Activated CD4-positive, alpha-beta T cell treated with anti-CD3 and anti-CD28 coated beads, Interleukin-2, amount 10 ng/mL, durations not matched to agents 7 days and 5 days (primary cell): ENCODE results near the gene SNX12. TPM values are rescaled to one million over a fixed set of nuclear protein-coding genes. Genes with fewer than 3 reads are reported as not detected.

Experiments used
- CTCF ChIA-PET: fragments of 350-600 bp; sonication (Branson Sonifier 250); formaldehyde crosslinking; loops from one replicate; lab custom pipeline; 2021; ENCODE audit warnings: antibody characterized with exemption; lab: Charles Lee
- POLR2A ChIA-PET: fragments of 350-600 bp; sonication (Branson Sonifier 250); formaldehyde crosslinking; loops from one replicate; lab custom pipeline; 2021; ENCODE audit warnings: antibody characterized with exemption; lab: Charles Lee
- DNase-seq: peaks from one replicate; pipeline ENCODE4 v3.0.0-alpha.2; 2020
- H3K27ac Mint-ChIP-seq: one replicate; pipeline ENCODE4 v1.8.0; 2021; ENCODE audit warnings: mild to moderate bottlenecking, moderate library complexity, mixed read lengths
- H3K27me3 Mint-ChIP-seq: one replicate; pipeline ENCODE4 v1.8.0; 2021; ENCODE audit warnings: mixed read lengths
- H3K36me3 Mint-ChIP-seq: one replicate; pipeline ENCODE4 v1.8.0; 2021; ENCODE audit warnings: low read depth, mixed read lengths
- H3K4me1 Mint-ChIP-seq: one replicate; pipeline ENCODE4 v1.8.0; 2021; ENCODE audit warnings: mixed read lengths
- H3K4me3 Mint-ChIP-seq: one replicate; pipeline ENCODE4 v1.8.0; 2021; ENCODE audit warnings: mild to moderate bottlenecking, moderate library complexity, mixed read lengths
- H3K9me3 Mint-ChIP-seq: one replicate; pipeline ENCODE4 v1.8.0; 2021; ENCODE audit warnings: mixed read lengths
- total RNA-seq, 2 experiments: library from RNA; stranded (reverse); gene quantifications; one replicate each; pipeline ENCODE4 v1.2.3, GENCODE V29; 2021

SNX12 gene
- total RNA-seq = 10 to 100 TPM; 41.8 to 49.0 TPM

GRCh38 chrX:71068044-71068918, at the start of gene SNX12:
Gene SNX12, minus strand, starts transcription at chrX:71068334. Its CDS starts 28 bp downstream, at chrX:71068306.
- Mint-ChIP-seq H3K36me3 (peaks cover 10% of the 10 kb centered on the region), H3K4me3 (peak within 1 kb of the TSS; percentile 88), H3K4me1 (peaks cover 22% of the 10 kb centered on the region), H3K27ac (peak within 1 kb of the TSS; percentile 97), H3K27me3 (peaks cover 11% of the 10 kb centered on the region), H3K9me3 (no peaks in the 10 kb centered on the region)
- POLR2A ChIA-PET = no interaction called here
- CTCF ChIA-PET = interaction anchor here (0.6 kb wide), 1 partner anchor 11 kb away, joined by 3 read pairs; no protein-coding TSS in a partner anchor
- peak; percentile 91 for DNase-seq

DNA sequence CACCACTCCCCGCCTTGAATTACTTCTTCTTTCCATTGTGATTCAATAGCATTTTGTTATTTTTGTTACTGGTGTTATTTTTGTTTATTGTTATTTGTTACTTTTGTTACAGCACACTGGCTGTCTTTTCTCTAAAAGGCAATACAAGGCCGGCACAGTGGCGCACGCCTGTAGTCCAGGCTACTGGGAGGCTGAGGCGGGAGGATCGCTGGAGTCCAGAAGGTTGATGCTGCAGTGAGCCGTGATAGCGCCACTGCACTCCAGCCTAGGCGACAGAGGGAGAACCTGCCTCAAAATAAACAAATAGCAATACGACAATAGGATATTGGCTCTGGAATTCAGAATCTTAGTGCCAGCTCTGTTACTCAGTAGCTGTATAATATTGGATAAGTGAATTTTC, 49.2 kb upstream of the SNX12 start:
- Mint-ChIP-seq H3K27ac (peak overlapping the region; percentile 19), H3K9me3 (no peaks in the 10 kb centered on the region), H3K36me3 (peaks cover 11% of the 10 kb centered on the region), H3K27me3 (no peaks in the 10 kb centered on the region), H3K4me3 (no peak overlapping the region), H3K4me1 (peaks cover 36% of the 10 kb centered on the region)
- no peak for DNase-seq
- POLR2A ChIA-PET = interaction anchor here (1.0 kb wide), 1 partner anchor 16 kb away, joined by 3 read pairs; no protein-coding TSS in a partner anchor
- CTCF ChIA-PET = interaction anchor here (0.6 to 2.6 kb wide), 5 partner anchors 10 to 166 kb away, joined by 3 to 15 read pairs (median 5); partner anchors contain the start of genes FOXO4 and NONO

- peaks cover 35% of the 10 kb centered on the region for H3K4me1 Mint-ChIP-seq
- peak; percentile 33 for DNase-seq
- no peaks in the 10 kb centered on the region for H3K9me3 Mint-ChIP-seq
- H3K27me3 Mint-ChIP-seq = no peaks in the 10 kb centered on the region
- POLR2A ChIA-PET = interaction anchor here (0.6 to 1.5 kb wide), 2 partner anchors 10 to 70 kb away, joined by 3 to 6 read pairs; no protein-coding TSS in a partner anchor
- CTCF ChIA-PET = interaction anchor here (1.2 to 1.7 kb wide), 5 partner anchors 9 to 20 kb away, joined by 3 to 9 read pairs (median 5); no protein-coding TSS in a partner anchor
- peak overlapping the region; percentile 98 for H3K4me3 Mint-ChIP-seq
- H3K27ac Mint-ChIP-seq = peak overlapping the region; percentile 99
- peaks cover 44% of the 10 kb centered on the region for H3K36me3 Mint-ChIP-seq
Observed at GRCh38 chrX:71111921-71112431, 43.8 kb upstream of the SNX12 start.

DNA sequence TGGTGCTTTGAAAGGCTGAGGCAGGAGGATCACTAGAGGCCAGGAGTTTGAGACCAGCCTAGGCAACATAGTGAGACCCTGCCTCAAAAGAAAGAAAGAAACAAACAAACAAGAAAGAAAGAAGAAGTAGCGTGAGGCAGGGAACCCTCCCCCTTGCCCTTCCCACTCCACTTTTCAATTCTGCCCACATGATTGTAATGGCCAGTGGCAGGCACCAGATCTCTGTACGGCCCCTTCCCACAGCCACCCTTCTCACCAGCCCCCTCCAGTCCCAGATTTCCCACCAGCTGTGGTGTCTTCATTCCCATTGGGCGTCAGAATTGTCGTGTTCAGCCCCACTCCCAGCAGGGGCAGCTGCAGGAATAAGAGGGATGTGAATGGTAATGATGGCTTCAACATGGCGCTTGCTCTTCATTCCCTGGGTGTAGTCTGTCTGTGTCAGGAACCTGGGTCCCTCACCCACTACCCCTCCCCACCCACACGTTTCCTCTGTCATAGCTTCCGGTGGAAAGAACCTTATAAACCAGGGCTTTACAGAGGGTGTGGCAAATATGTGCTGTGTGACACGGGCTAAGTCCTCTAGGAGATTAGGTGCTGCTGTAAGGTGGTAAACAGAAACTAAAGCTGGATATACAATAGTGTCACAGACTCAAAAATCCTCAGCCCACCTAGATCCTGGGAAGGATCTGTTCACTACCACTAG, 43.2 kb upstream of the SNX12 start, which contains the start of gene IL2RG:
Gene IL2RG, minus strand, starts transcription at position 437 of the 703 bp plus-strand sequence. Its CDS starts 38 bp downstream, at position 399.
- Mint-ChIP-seq H3K27me3 (no peaks in the 10 kb centered on the region), H3K4me1 (peaks cover 39% of the 10 kb centered on the region), H3K27ac (peak within 1 kb of the TSS; percentile 99), H3K4me3 (peak within 1 kb of the TSS; percentile 98), H3K9me3 (no peaks in the 10 kb centered on the region), H3K36me3 (peaks cover 50% of the 10 kb centered on the region)
- DNase-seq = peak; percentile 87
- POLR2A ChIA-PET = interaction anchor here (0.6 to 1.5 kb wide), 2 partner anchors 9 to 71 kb away, joined by 3 to 6 read pairs; no protein-coding TSS in a partner anchor
- CTCF ChIA-PET = interaction anchor here (1.2 to 1.7 kb wide), 5 partner anchors 8 to 21 kb away, joined by 3 to 9 read pairs (median 5); no protein-coding TSS in a partner anchor

- DNase-seq = peak; percentile 26
Observed at GRCh38 chrX:71109051-71109450, 40.9 kb upstream of the SNX12 start.

DNA sequence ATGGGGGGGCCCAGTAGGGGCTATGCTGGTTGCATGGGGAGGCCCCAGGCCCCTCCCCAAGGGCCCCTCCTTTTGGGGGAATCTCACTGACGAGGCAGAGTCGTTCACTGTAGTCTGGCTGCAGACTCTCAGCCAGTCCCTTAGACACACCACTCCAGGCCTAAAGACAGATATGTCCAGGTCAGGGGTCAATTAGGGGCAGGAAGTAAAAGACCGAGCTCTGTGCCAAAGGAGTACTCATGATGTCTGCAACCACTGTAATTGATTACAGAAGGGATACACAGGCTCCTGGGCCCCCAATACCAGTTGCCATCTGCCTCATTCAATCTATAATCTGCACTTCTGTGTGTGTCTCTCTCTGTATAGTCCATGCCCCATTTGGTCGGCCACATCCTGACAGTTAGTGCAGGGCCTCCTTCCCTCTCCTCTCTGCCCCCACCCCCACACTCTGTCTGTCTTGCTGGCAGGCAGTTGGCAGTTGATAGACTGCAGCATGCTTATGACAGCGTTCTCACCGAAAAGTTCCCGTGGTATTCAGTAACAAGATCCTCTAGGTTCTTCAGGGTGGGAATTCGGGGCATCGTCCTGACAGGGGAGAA, 39.7 kb upstream of the SNX12 start:
- peaks cover 70% of the 10 kb centered on the region for H3K36me3 Mint-ChIP-seq
- POLR2A ChIA-PET = no interaction called here
- CTCF ChIA-PET = interaction anchor here (1.3 to 1.5 kb wide), 2 partner anchors 11 to 22 kb away, joined by 3 to 4 read pairs; partner anchors contain the start of gene MED12
- peak; percentile 65 for DNase-seq
- peak overlapping the region; percentile 98 for H3K4me3 Mint-ChIP-seq
- peaks cover 57% of the 10 kb centered on the region for H3K4me1 Mint-ChIP-seq
- peak overlapping the region; percentile 99 for H3K27ac Mint-ChIP-seq
- no peaks in the 10 kb centered on the region for H3K27me3 Mint-ChIP-seq
- H3K9me3 Mint-ChIP-seq = no peaks in the 10 kb centered on the region

More at GRCh38 chrX:71109051-71109450, 40.9 kb upstream of the SNX12 start:
- H3K9me3 Mint-ChIP-seq = no peaks in the 10 kb centered on the region
- ChIA-PET POLR2A (no interaction called here), CTCF (interaction anchor here (1.7 kb wide), 1 partner anchor 8 kb away, joined by 5 read pairs; no protein-coding TSS in a partner anchor)
- H3K36me3 Mint-ChIP-seq = peaks cover 66% of the 10 kb centered on the region
- H3K27me3 Mint-ChIP-seq = no peaks in the 10 kb centered on the region
- H3K4me3 Mint-ChIP-seq = peak overlapping the region; percentile 98
- peak overlapping the region; percentile 99 for H3K27ac Mint-ChIP-seq
- H3K4me1 Mint-ChIP-seq = peaks cover 52% of the 10 kb centered on the region

DNA sequence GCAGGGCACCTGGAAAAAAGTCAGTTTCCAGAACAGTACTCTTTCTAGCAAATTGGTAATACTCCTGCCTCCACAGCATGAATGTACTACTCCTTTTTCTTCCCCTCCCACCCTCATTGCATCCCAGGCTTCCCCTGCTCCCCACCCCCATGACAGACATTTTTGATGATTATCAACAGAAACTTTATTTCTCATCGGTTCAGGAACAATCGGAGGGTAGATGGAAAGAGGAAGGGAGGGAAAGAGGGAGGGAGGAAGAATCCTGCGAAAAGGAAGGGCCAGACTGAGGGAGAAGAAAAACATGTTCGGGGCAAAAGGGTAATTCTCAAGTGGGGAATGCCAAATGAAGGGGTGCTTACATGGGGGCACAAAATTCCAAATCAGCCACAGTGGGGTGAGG, 39.1 kb upstream of the SNX12 start:
- ChIA-PET CTCF (interaction anchor here (1.3 to 1.5 kb wide), 2 partner anchors 11 to 23 kb away, joined by 3 to 4 read pairs; partner anchors contain the start of gene MED12), POLR2A (no interaction called here)
- H3K9me3 Mint-ChIP-seq = no peaks in the 10 kb centered on the region
- H3K27ac Mint-ChIP-seq = peak overlapping the region; percentile 99
- DNase-seq = no peak
- peaks cover 70% of the 10 kb centered on the region for H3K36me3 Mint-ChIP-seq
- peaks cover 57% of the 10 kb centered on the region for H3K4me1 Mint-ChIP-seq
- H3K4me3 Mint-ChIP-seq = peak overlapping the region; percentile 98
- no peaks in the 10 kb centered on the region for H3K27me3 Mint-ChIP-seq

DNA sequence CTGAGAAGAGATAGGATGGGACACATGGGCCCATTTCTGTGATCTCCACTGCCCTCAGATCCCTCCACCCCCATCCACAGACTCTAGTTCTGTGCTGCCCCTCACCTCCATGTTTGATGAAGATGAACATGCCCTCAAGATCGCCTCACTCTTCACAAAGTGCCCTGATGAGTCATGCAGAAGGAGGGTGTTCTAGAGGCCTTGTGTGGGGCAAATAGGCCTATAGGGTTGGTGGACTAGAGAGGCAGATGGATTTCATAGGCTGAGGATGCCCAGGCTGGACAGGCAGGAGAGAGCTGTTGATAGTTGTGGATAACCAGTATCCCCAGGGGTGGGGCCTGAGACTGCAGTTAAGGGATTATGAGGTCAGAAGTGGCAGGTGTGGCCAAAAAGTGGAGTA, 38.3 kb upstream of the SNX12 start, which contains the start of gene CXorf65:
Gene CXorf65, minus strand, starts transcription at position 314 of the 400 bp plus-strand sequence. Its CDS starts 184 bp downstream, at position 130.
- Mint-ChIP-seq H3K36me3 (peaks cover 70% of the 10 kb centered on the region), H3K4me1 (peaks cover 59% of the 10 kb centered on the region), H3K27me3 (no peaks in the 10 kb centered on the region), H3K4me3 (peak within 1 kb of the TSS; percentile 98), H3K27ac (peak within 1 kb of the TSS; percentile 99), H3K9me3 (no peaks in the 10 kb centered on the region)
- CTCF ChIA-PET = interaction anchor here (1.5 kb wide), 1 partner anchor 12 kb away, joined by 4 read pairs; the partner anchor contains the start of gene MED12
- POLR2A ChIA-PET = no interaction called here
- no peak for DNase-seq

- Mint-ChIP-seq H3K27me3 (no peaks in the 10 kb centered on the region), H3K27ac (peak overlapping the region; percentile 88), H3K4me1 (peaks cover 65% of the 10 kb centered on the region), H3K36me3 (peaks cover 63% of the 10 kb centered on the region), H3K9me3 (no peaks in the 10 kb centered on the region), H3K4me3 (peak overlapping the region; percentile 63)
- POLR2A ChIA-PET = no interaction called here
- CTCF ChIA-PET = no interaction called here
- DNase-seq = peak; percentile 25
Observed at GRCh38 chrX:71105628-71106027, 37.5 kb upstream of the SNX12 start.

GRCh38 chrX:71103110-71103983, 35.2 kb upstream of the SNX12 start:
- peak overlapping the region; percentile 75 for H3K4me3 Mint-ChIP-seq
- CTCF ChIA-PET = interaction anchor here (0.6 to 0.9 kb wide), 2 partner anchors 9 kb away, joined by 3 to 5 read pairs; no protein-coding TSS in a partner anchor
- peaks cover 40% of the 10 kb centered on the region for H3K36me3 Mint-ChIP-seq

More at GRCh38 chrX:71103110-71103983, 35.2 kb upstream of the SNX12 start:
- Mint-ChIP-seq H3K9me3 (no peaks in the 10 kb centered on the region), H3K27me3 (no peaks in the 10 kb centered on the region), H3K27ac (peak overlapping the region; percentile 93), H3K4me1 (peaks cover 73% of the 10 kb centered on the region)
- POLR2A ChIA-PET = interaction anchor here (0.5 kb wide), 1 partner anchor 23 kb away, joined by 3 read pairs; no protein-coding TSS in a partner anchor
- peak; percentile 61 for DNase-seq
